ENCODE results near the gene COL27A1. TPM values are rescaled to one million over a fixed set of nuclear protein-coding genes. Genes with fewer than 3 reads are reported as not detected.

COL27A1 gene
- total RNA-seq, 1 donor from 2014 or later: 20.3 TPM

- no peaks in the 10 kb centered on the region for H3K27me3 Mint-ChIP-seq (ENCODE audit: low read depth)
- peak overlapping the region; percentile 92 for H3K27ac Mint-ChIP-seq (ENCODE audit: unreplicated experiment)
- peaks cover 45% of the 10 kb centered on the region for H3K4me1 Mint-ChIP-seq
- no peaks in the 10 kb centered on the region for H3K9me3 Mint-ChIP-seq
- H3K4me3 Mint-ChIP-seq: no peak overlapping the region
- TF ChIP-seq CTCF (conservative IDR thresholded peaks at IDR 0.05): no peak
- H3K36me3 Mint-ChIP-seq (ENCODE audit: low read depth): no peaks in the 10 kb centered on the region
- DNase-seq (ENCODE audit: low read depth, low spot score): peak; percentile 28
Measured at GRCh38 chr9:114228016-114228808, 72.9 kb downstream of the COL27A1 start.

GRCh38 chr9:114229295-114229694 is 74.0 kb downstream of the COL27A1 start:
- Mint-ChIP-seq H3K27ac (ENCODE audit: unreplicated experiment) (no peak overlapping the region), H3K4me1 (peaks cover 39% of the 10 kb centered on the region), H3K36me3 (ENCODE audit: low read depth) (no peaks in the 10 kb centered on the region), H3K9me3 (no peaks in the 10 kb centered on the region), H3K4me3 (no peak overlapping the region), H3K27me3 (ENCODE audit: low read depth) (no peaks in the 10 kb centered on the region)
- no peak for DNase-seq (ENCODE audit: low read depth, low spot score)
- TF ChIP-seq CTCF (conservative IDR thresholded peaks at IDR 0.05): no peak

- no peak overlapping the region for H3K4me3 Mint-ChIP-seq
- no peaks in the 10 kb centered on the region for H3K9me3 Mint-ChIP-seq
- no peaks in the 10 kb centered on the region for H3K36me3 Mint-ChIP-seq (ENCODE audit: low read depth)
- no peak for TF ChIP-seq CTCF (conservative IDR thresholded peaks at IDR 0.05)
- no peak for DNase-seq (ENCODE audit: low read depth, low spot score)
- peaks cover 42% of the 10 kb centered on the region for H3K4me1 Mint-ChIP-seq
- H3K27ac Mint-ChIP-seq (ENCODE audit: unreplicated experiment): no peak overlapping the region
- no peaks in the 10 kb centered on the region for H3K27me3 Mint-ChIP-seq (ENCODE audit: low read depth)
Measured at GRCh38 chr9:114230068-114230467, 74.7 kb downstream of the COL27A1 start.

- Mint-ChIP-seq H3K27ac (ENCODE audit: unreplicated experiment) (no peak overlapping the region), H3K27me3 (ENCODE audit: low read depth) (no peaks in the 10 kb centered on the region), H3K36me3 (ENCODE audit: low read depth) (no peaks in the 10 kb centered on the region), H3K4me1 (peaks cover 45% of the 10 kb centered on the region), H3K9me3 (no peaks in the 10 kb centered on the region), H3K4me3 (no peak overlapping the region)
- DNase-seq (ENCODE audit: low read depth, low spot score): no peak
- TF ChIP-seq CTCF (conservative IDR thresholded peaks at IDR 0.05): no peak
Measured at GRCh38 chr9:114231273-114231672, 75.9 kb downstream of the COL27A1 start.

GRCh38 chr9:114231719-114232449 is 76.5 kb downstream of the COL27A1 start:
- Mint-ChIP-seq H3K27ac (ENCODE audit: unreplicated experiment) (no peak overlapping the region), H3K4me3 (no peak overlapping the region), H3K27me3 (ENCODE audit: low read depth) (no peaks in the 10 kb centered on the region), H3K36me3 (ENCODE audit: low read depth) (no peaks in the 10 kb centered on the region), H3K9me3 (no peaks in the 10 kb centered on the region), H3K4me1 (peaks cover 43% of the 10 kb centered on the region)
- DNase-seq (ENCODE audit: low read depth, low spot score): no peak
- TF ChIP-seq CTCF (conservative IDR thresholded peaks at IDR 0.05): no peak
